H9 (cell line): ENCODE results near the gene ELAVL1. TPM values are rescaled to one million over a fixed set of nuclear protein-coding genes. Genes with fewer than 3 reads are reported as not detected.

Experiments
- DNase-seq: peaks from one replicate; pipeline ENCODE4 v3.0.0-alpha.2; 2017
- H2AFZ ChIP-seq: one replicate; pipeline ENCODE4 v1.6.1; 2013; ENCODE audit warnings: mild to moderate bottlenecking, low read length, control low read depth, moderate library complexity
- H2AK5ac ChIP-seq: 2 replicates; pipeline ENCODE4 v1.6.1; 2013; ENCODE audit warnings: low read length, control low read depth, mixed read lengths; ENCODE audit not compliant: insufficient read length
- H2BK120ac ChIP-seq: one replicate; pipeline ENCODE4 v1.6.1; 2013; ENCODE audit warnings: low read depth, mild to moderate bottlenecking, low read length, control low read depth, inconsistent platforms; ENCODE audit not compliant: poor library complexity, severe bottlenecking
- H2BK12ac ChIP-seq: 2 replicates; pipeline ENCODE4 v1.6.1; 2013; ENCODE audit warnings: low read length, control low read depth, mixed read lengths, low read depth; ENCODE audit not compliant: insufficient read length
- H2BK15ac ChIP-seq: 2 replicates; pipeline ENCODE4 v1.6.1; 2013; ENCODE audit warnings: low read depth, low read length, control low read depth
- H2BK20ac ChIP-seq: one replicate; pipeline ENCODE4 v1.6.1; 2013; ENCODE audit warnings: low read depth, mild to moderate bottlenecking, low read length, control low read depth, inconsistent platforms; ENCODE audit not compliant: poor library complexity, severe bottlenecking
- H2BK5ac ChIP-seq: 2 replicates; pipeline ENCODE4 v1.6.1; 2013; ENCODE audit warnings: low read length, control low read depth, mixed read lengths; ENCODE audit not compliant: insufficient read length
- H3K14ac ChIP-seq: 2 replicates; pipeline ENCODE4 v1.6.1; 2013; ENCODE audit warnings: low read length, control low read depth; ENCODE audit not compliant: insufficient read depth
- H3K18ac ChIP-seq: 2 replicates; pipeline ENCODE4 v1.6.1; 2013; ENCODE audit warnings: low read depth, mild to moderate bottlenecking, mixed read lengths, low read length, control low read depth; ENCODE audit not compliant: insufficient read length
- H3K23ac ChIP-seq: 2 replicates; pipeline ENCODE4 v1.6.1; 2013; ENCODE audit warnings: low read length, control low read depth, mixed read lengths, low read depth; ENCODE audit not compliant: insufficient read length
- H3K23me2 ChIP-seq: 2 replicates; pipeline ENCODE4 v1.6.1; 2013; ENCODE audit warnings: low read depth, mild to moderate bottlenecking, mixed read lengths, low read length, control low read depth; ENCODE audit not compliant: insufficient read length, poor library complexity, severe bottlenecking
- H3K27ac ChIP-seq: 2 replicates; pipeline ENCODE4 v1.5.1; 2013; ENCODE audit warnings: low read length, control low read depth, mixed read lengths, low read depth; ENCODE audit not compliant: insufficient read length
- H3K27me3 ChIP-seq: 2 replicates; pipeline ENCODE4 v1.6.1; 2013; ENCODE audit warnings: low read length, control low read depth, inconsistent platforms; ENCODE audit not compliant: insufficient read depth
- H3K4ac ChIP-seq: 2 replicates; pipeline ENCODE4 v1.6.1; 2013; ENCODE audit warnings: low read depth, mild to moderate bottlenecking, control low read depth, inconsistent platforms, low read length, moderate library complexity
- H3K4me1 ChIP-seq: 2 replicates; pipeline ENCODE4 v1.6.1; 2013; ENCODE audit warnings: low read length, control low read depth, inconsistent platforms; ENCODE audit not compliant: insufficient read depth
- H3K4me2 ChIP-seq: 2 replicates; pipeline ENCODE4 v1.6.1; 2013; ENCODE audit warnings: low read length, control low read depth, mixed read lengths; ENCODE audit not compliant: insufficient read length, insufficient read depth
- H3K56ac ChIP-seq: 2 replicates; pipeline ENCODE4 v1.6.1; 2013; ENCODE audit warnings: low read depth, mild to moderate bottlenecking, mixed read lengths, low read length, control low read depth; ENCODE audit not compliant: insufficient read length
- H3K79me1 ChIP-seq: 2 replicates; pipeline ENCODE4 v1.6.1; 2013; ENCODE audit warnings: low read depth, mild to moderate bottlenecking, moderate library complexity, low read length, control low read depth, inconsistent platforms; ENCODE audit not compliant: insufficient read depth, poor library complexity, severe bottlenecking
- H3K79me2 ChIP-seq: 2 replicates; pipeline ENCODE4 v1.6.1; 2013; ENCODE audit warnings: low read length, control low read depth, inconsistent platforms; ENCODE audit not compliant: insufficient read depth
- H3K9ac ChIP-seq: 2 replicates; pipeline ENCODE4 v1.6.1; 2013; ENCODE audit warnings: low read length, control low read depth, mixed read lengths; ENCODE audit not compliant: insufficient read length; ENCODE audit errors: extremely low read depth
- H3K9me3 ChIP-seq: one replicate; pipeline ENCODE4 v1.6.1; 2013; ENCODE audit warnings: low read depth, low read length, inconsistent platforms; ENCODE audit not compliant: control insufficient read depth
- H3T11ph ChIP-seq: one replicate; pipeline ENCODE4 v1.6.1; 2013; ENCODE audit warnings: mild to moderate bottlenecking, low read length, control low read depth, inconsistent platforms
- H4K20me1 ChIP-seq: one replicate; pipeline ENCODE4 v1.6.1; 2013; ENCODE audit not compliant: control insufficient read depth, insufficient read length, insufficient read depth
- H4K5ac ChIP-seq: 2 replicates; pipeline ENCODE4 v1.6.1; 2013; ENCODE audit warnings: low read depth, mild to moderate bottlenecking, mixed read lengths, low read length, control low read depth; ENCODE audit not compliant: insufficient read length
- H4K8ac ChIP-seq: replicated peaks from 2 replicates; pipeline ENCODE4 v1.6.1; 2013; ENCODE audit warnings: low read length, control low read depth, mixed read lengths, low read depth; ENCODE audit not compliant: insufficient read length
- H4K91ac ChIP-seq: 2 replicates; pipeline ENCODE4 v1.6.1; 2013; ENCODE audit warnings: low read depth, mild to moderate bottlenecking, moderate library complexity, mixed read lengths, low read length, control low read depth; ENCODE audit not compliant: insufficient read length
- H3K27ac Mint-ChIP-seq, 3 experiments: 2 replicates in 2 of 3; 3 replicates in 1 of 3; pipeline ENCODE4 v1.8.0; 2020 to 2021; ENCODE audit warnings: mixed read lengths in 3 of 3, mild to moderate bottlenecking in 1 of 3, moderate library complexity in 1 of 3
- H3K27me3 Mint-ChIP-seq: 2 replicates; pipeline ENCODE4 v1.8.0; 2021; ENCODE audit warnings: low read depth, mild to moderate bottlenecking, moderate library complexity, mixed read lengths
- H3K36me3 Mint-ChIP-seq, 3 experiments: 2 replicates in 2 of 3; 3 replicates in 1 of 3; pipeline ENCODE4 v1.8.0; 2020 to 2021; ENCODE audit warnings: low read depth in 3 of 3, mixed read lengths in 3 of 3; ENCODE audit not compliant: insufficient read depth in 1 of 3
- H3K4me1 Mint-ChIP-seq, 2 experiments: 2 replicates each; pipeline ENCODE4 v1.8.0; 2020; ENCODE audit warnings: mixed read lengths in 2 of 2
- H3K4me3 Mint-ChIP-seq, 2 experiments: 2 replicates in 1 of 2; 3 replicates in 1 of 2; pipeline ENCODE4 v1.8.0; 2020 to 2021; ENCODE audit warnings: mild to moderate bottlenecking in 2 of 2, mixed read lengths in 2 of 2, moderate library complexity in 1 of 2
- H3K9me3 Mint-ChIP-seq, 2 experiments: 2 replicates in 1 of 2; 3 replicates in 1 of 2; pipeline ENCODE4 v1.8.0; 2020; ENCODE audit warnings: mild to moderate bottlenecking in 2 of 2, mixed read lengths in 2 of 2, moderate library complexity in 1 of 2
- CTCF ChIP-seq: fragments of 200-600 bp; sonication (generic); conservative IDR thresholded peaks from 3 replicates; pipeline ENCODE4 v1.8.0; 2021; ENCODE audit warnings: antibody characterized with exemption, mild to moderate bottlenecking
- WGBS: extraction: QIAGEN DNeasy Blood & Tissue Kit; methylation state at CpG from one replicate; pipeline ENCODE4 v1.1.7; 2013; ENCODE audit warnings: missing lambda C conversion rate, low lambda C conversion rate, mixed read lengths; ENCODE audit not compliant: insufficient read length; ENCODE audit errors: extremely low coverage; 5-methylcytosine and 5-hydroxymethylcytosine counted together
- total RNA-seq: library from RNA; stranded (reverse); gene quantifications from 2 replicates; pipeline ENCODE4 v1.2.1, GENCODE V29; 2021

Gene ELAVL1
- total RNA-seq, 1 experiment from 2014 or later, result 149 TPM

GRCh38 chr19:7933411-7933810 lies 72.0 kb downstream of the ELAVL1 start:
- Histone ChIP-seq H3K27me3 (no peaks in the 10 kb centered on the region), H3T11ph (no peak overlapping the region), H3K23me2 (no peaks in the 10 kb centered on the region), H3K4me1 (no peaks in the 10 kb centered on the region), H2AK5ac (no peak overlapping the region), H3K9me3 (no peaks in the 10 kb centered on the region), H2BK12ac (no peak overlapping the region), H2BK20ac (no peak overlapping the region), H3K79me1 (no peaks in the 10 kb centered on the region), H2BK15ac (no peak overlapping the region), H2BK120ac (no peak overlapping the region), H3K18ac (no peak overlapping the region), H3K14ac (no peak overlapping the region), H3K79me2 (no peaks in the 10 kb centered on the region), H3K27ac (no peak overlapping the region), H4K91ac (no peak overlapping the region), H4K8ac (no peak overlapping the region), H4K20me1 (no peaks in the 10 kb centered on the region), H4K5ac (no peak overlapping the region), H3K9ac (no peak overlapping the region), H3K4ac (no peak overlapping the region), H2AFZ (no peak overlapping the region), H3K4me2 (no peak overlapping the region), H2BK5ac (no peak overlapping the region), H3K56ac (no peak overlapping the region), H3K23ac (no peak overlapping the region)
- no peak overlapping the region for H3K4me3 Mint-ChIP-seq
- H3K36me3 Mint-ChIP-seq, result peaks cover 28 to 78% (median 61%) of the 10 kb centered on the region in 3 experiments; a peak in 6 of 7 replicates
- peak; percentile 59 for TF ChIP-seq CTCF
- no peaks in the 10 kb centered on the region for H3K27me3 Mint-ChIP-seq
- DNase-seq, result no peak
- no CpG with 5 or more reads among the region's 14 CpGs for WGBS
- no peaks in the 10 kb centered on the region for H3K9me3 Mint-ChIP-seq
- H3K27ac Mint-ChIP-seq, result no peak overlapping the region
- H3K4me1 Mint-ChIP-seq, result peaks cover 0 to 4% of the 10 kb centered on the region in 2 experiments; a peak in 1 of 4 replicates
